Peyer's patch (tissue), 4 donors: ENCODE data around the gene FNBP1.

Experiments used
- POLR2A ChIP-seq, 2 donors: fragments of 450-650 bp; IDR thresholded peaks; one replicate each; pipeline ENCODE4 v1.5.1; 2017; ENCODE audit warnings: antibody characterized with exemption in 2 of 2, mild to moderate bottlenecking in 2 of 2, moderate library complexity in 2 of 2
- TF ChIP-seq, protein P1 (sequence below), 6 experiments: fragments of 450-650 bp in 4 of 6; fragments of 200-600 bp in 2 of 6; sonication (generic) in 1 of 6; IDR thresholded peaks; one replicate each; pipeline ENCODE4 v1.5.1; 2017 to 2019; ENCODE audit warnings: antibody characterized with exemption in 6 of 6, mild to moderate bottlenecking in 3 of 6, moderate library complexity in 1 of 6

DNA sequence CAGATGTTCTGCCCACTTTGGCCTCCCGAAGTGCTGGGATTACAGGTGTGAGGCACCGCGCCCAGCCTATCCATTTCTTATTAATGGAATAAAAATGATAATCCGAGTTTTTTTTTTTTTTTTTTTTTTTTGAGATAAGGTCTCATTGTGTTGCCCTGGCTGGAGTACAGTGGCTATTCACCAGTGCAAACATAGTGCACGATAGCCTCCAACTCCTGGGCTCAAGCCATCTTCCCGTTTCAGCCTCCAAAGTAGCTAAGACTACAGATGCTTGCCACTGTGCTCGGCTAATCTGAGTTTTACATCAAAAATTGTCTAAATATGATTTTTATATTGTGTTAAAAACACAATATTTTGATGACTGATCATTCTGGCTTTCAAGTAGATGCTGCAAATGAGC lies 17.3 kb upstream of the FNBP1 start:
- TF ChIP-seq, protein P1, sequence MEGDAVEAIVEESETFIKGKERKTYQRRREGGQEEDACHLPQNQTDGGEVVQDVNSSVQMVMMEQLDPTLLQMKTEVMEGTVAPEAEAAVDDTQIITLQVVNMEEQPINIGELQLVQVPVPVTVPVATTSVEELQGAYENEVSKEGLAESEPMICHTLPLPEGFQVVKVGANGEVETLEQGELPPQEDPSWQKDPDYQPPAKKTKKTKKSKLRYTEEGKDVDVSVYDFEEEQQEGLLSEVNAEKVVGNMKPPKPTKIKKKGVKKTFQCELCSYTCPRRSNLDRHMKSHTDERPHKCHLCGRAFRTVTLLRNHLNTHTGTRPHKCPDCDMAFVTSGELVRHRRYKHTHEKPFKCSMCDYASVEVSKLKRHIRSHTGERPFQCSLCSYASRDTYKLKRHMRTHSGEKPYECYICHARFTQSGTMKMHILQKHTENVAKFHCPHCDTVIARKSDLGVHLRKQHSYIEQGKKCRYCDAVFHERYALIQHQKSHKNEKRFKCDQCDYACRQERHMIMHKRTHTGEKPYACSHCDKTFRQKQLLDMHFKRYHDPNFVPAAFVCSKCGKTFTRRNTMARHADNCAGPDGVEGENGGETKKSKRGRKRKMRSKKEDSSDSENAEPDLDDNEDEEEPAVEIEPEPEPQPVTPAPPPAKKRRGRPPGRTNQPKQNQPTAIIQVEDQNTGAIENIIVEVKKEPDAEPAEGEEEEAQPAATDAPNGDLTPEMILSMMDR (IDR thresholded peaks at IDR 0.05), result no peak
- no peak for TF ChIP-seq POLR2A (IDR thresholded peaks at IDR 0.05)
